ENCODE measurements around the gene ZC3H10.
A peak's percentile ranks its signal among the peaks of the same experiment; 100 is the strongest.
"Not testable (repeated sequence)": the region's sequence is repeated elsewhere in the genome, so short reads cannot be mapped to it uniquely, and the experiment has no call there.

Gene ZC3H10

GRCh38 chr12:56152756-56153677 lies 35.0 kb downstream of the ZC3H10 start:
- DNase-seq (ENCODE audit: low read depth in 3 of 3, low spot score in 1 of 3), result no peak

GRCh38 chr12:56153678-56154065 lies 35.6 kb downstream of the ZC3H10 start:
- no peak for DNase-seq (ENCODE audit: low read depth in 3 of 3, low spot score in 1 of 3)

GRCh38 chr12:56154246-56154771 lies 36.2 kb downstream of the ZC3H10 start:
- no peak for DNase-seq (ENCODE audit: low read depth in 3 of 3, low spot score in 1 of 3)

- DNase-seq (ENCODE audit: low read depth in 3 of 3, low spot score in 1 of 3), result no peak
Measured at GRCh38 chr12:56154818-56155217, 36.8 kb downstream of the ZC3H10 start.

GRCh38 chr12:56155256-56155845 lies 37.3 kb downstream of the ZC3H10 start:
- DNase-seq (ENCODE audit: low read depth in 3 of 3, low spot score in 1 of 3), result no peak

- not testable (repeated sequence) for DNase-seq (ENCODE audit: low read depth in 3 of 3, low spot score in 1 of 3)
Measured at GRCh38 chr12:56156464-56157200, 38.6 kb downstream of the ZC3H10 start.

- peak in 1 of 3 donors; percentile 31 for DNase-seq (ENCODE audit: low read depth in 3 of 3, low spot score in 1 of 3)
Measured at GRCh38 chr12:56157201-56158028, 39.3 kb downstream of the ZC3H10 start.

- peak; percentile 62 to 84 (median 71) for DNase-seq (ENCODE audit: low read depth in 3 of 3, low spot score in 1 of 3)
Measured at GRCh38 chr12:56158029-56158925, 40.2 kb downstream of the ZC3H10 start, which contains the start of gene MYL6. MYL6 (plus strand) TSS chr12:56158359; CDS start chr12:56158402, 43 bp downstream.

- no peak for DNase-seq (ENCODE audit: low read depth in 3 of 3, low spot score in 1 of 3)
Measured at GRCh38 chr12:56158926-56159461, 40.9 kb downstream of the ZC3H10 start.

GRCh38 chr12:56159482-56160192 lies 41.6 kb downstream of the ZC3H10 start:
- DNase-seq (ENCODE audit: low read depth in 3 of 3, low spot score in 1 of 3), result no peak

- DNase-seq (ENCODE audit: low read depth in 3 of 3, low spot score in 1 of 3), result peak; percentile 21 to 39 (median 37)
Measured at GRCh38 chr12:56160193-56160763, 42.2 kb downstream of the ZC3H10 start.

- no peak for DNase-seq (ENCODE audit: low read depth in 3 of 3, low spot score in 1 of 3)
Measured at GRCh38 chr12:56160894-56161689, 43.0 kb downstream of the ZC3H10 start.

GRCh38 chr12:56161690-56162351 lies 43.8 kb downstream of the ZC3H10 start:
- DNase-seq (ENCODE audit: low read depth in 3 of 3, low spot score in 1 of 3), result no peak

- no peak for DNase-seq (ENCODE audit: low read depth in 3 of 3, low spot score in 1 of 3)
Measured at GRCh38 chr12:56162468-56163290, 44.6 kb downstream of the ZC3H10 start.

- no peak for DNase-seq (ENCODE audit: low read depth in 3 of 3, low spot score in 1 of 3)
Measured at GRCh38 chr12:56163533-56164344, 45.7 kb downstream of the ZC3H10 start.
